ENCODE results near the gene FGF14. TPM values are rescaled to one million over a fixed set of nuclear protein-coding genes. Genes with fewer than 3 reads are reported as not detected.
"Not testable (repeated sequence)": the region's sequence is repeated elsewhere in the genome, so short reads cannot be mapped to it uniquely, and the experiment has no call there.

The FGF14 gene
- total RNA-seq, 1 donor from 2014 or later = not detected

- intact Hi-C loops (cut with micrococcal nuclease) = no loop called here
- DNase-seq (ENCODE audit: low spot score) = no peak
- no peaks in the 10 kb centered on the region for H3K36me3 Mint-ChIP-seq (ENCODE audit: low read depth)
- H3K27ac Mint-ChIP-seq = no peak overlapping the region
- H3K4me3 Mint-ChIP-seq = no peak overlapping the region
- no peaks in the 10 kb centered on the region for H3K27me3 Mint-ChIP-seq (ENCODE audit: insufficient read depth)
- H3K4me1 Mint-ChIP-seq (ENCODE audit: low read depth) = no peaks in the 10 kb centered on the region
- H3K9me3 Mint-ChIP-seq = no peaks in the 10 kb centered on the region
These were observed 259.4 kb downstream of the FGF14 start for GRCh38 chr13:102142473-102142826.

- Mint-ChIP-seq H3K27ac (no peak overlapping the region), H3K27me3 (ENCODE audit: insufficient read depth) (no peaks in the 10 kb centered on the region), H3K4me1 (ENCODE audit: low read depth) (no peaks in the 10 kb centered on the region), H3K9me3 (no peaks in the 10 kb centered on the region), H3K4me3 (no peak overlapping the region), H3K36me3 (ENCODE audit: low read depth) (no peaks in the 10 kb centered on the region)
- DNase-seq (ENCODE audit: low spot score) = no peak
- intact Hi-C loops (cut with micrococcal nuclease) = loop anchor here (1.0 kb wide), 1 partner anchor 414 kb away; no protein-coding TSS in a partner anchor
These were observed 260.0 kb downstream of the FGF14 start for GRCh38 chr13:102141625-102142472.

GRCh38 chr13:102139626-102140025 lies 262.2 kb downstream of the FGF14 start:
- intact Hi-C loops (cut with micrococcal nuclease) = no loop called here
- Mint-ChIP-seq H3K27me3 (ENCODE audit: insufficient read depth) (no peaks in the 10 kb centered on the region), H3K36me3 (ENCODE audit: low read depth) (no peaks in the 10 kb centered on the region), H3K9me3 (no peaks in the 10 kb centered on the region), H3K27ac (no peak overlapping the region), H3K4me3 (no peak overlapping the region), H3K4me1 (ENCODE audit: low read depth) (no peaks in the 10 kb centered on the region)
- DNase-seq (ENCODE audit: low spot score) = no peak

GRCh38 chr13:102138635-102139190 lies 263.1 kb downstream of the FGF14 start:
- no peak for DNase-seq (ENCODE audit: low spot score)
- Mint-ChIP-seq H3K4me3 (no peak overlapping the region), H3K4me1 (ENCODE audit: low read depth) (no peaks in the 10 kb centered on the region), H3K27me3 (ENCODE audit: insufficient read depth) (no peaks in the 10 kb centered on the region), H3K36me3 (ENCODE audit: low read depth) (no peaks in the 10 kb centered on the region), H3K27ac (no peak overlapping the region), H3K9me3 (no peaks in the 10 kb centered on the region)
- intact Hi-C loops (cut with micrococcal nuclease) = no loop called here

- H3K4me1 Mint-ChIP-seq (ENCODE audit: low read depth); H3K36me3 Mint-ChIP-seq (ENCODE audit: low read depth); DNase-seq (ENCODE audit: low spot score); H3K27ac Mint-ChIP-seq; H3K4me3 Mint-ChIP-seq; H3K27me3 Mint-ChIP-seq (ENCODE audit: insufficient read depth); intact Hi-C loops (cut with micrococcal nuclease); H3K9me3 Mint-ChIP-seq: not testable (repeated sequence)
These were observed 263.9 kb downstream of the FGF14 start for GRCh38 chr13:102137904-102138303.

GRCh38 chr13:102136735-102137296 lies 265.0 kb downstream of the FGF14 start:
- intact Hi-C loops (cut with micrococcal nuclease) = no loop called here
- H3K4me3 Mint-ChIP-seq = no peak overlapping the region
- H3K27me3 Mint-ChIP-seq (ENCODE audit: insufficient read depth) = no peaks in the 10 kb centered on the region
- no peak overlapping the region for H3K27ac Mint-ChIP-seq
- no peaks in the 10 kb centered on the region for H3K9me3 Mint-ChIP-seq
- H3K36me3 Mint-ChIP-seq (ENCODE audit: low read depth) = no peaks in the 10 kb centered on the region
- no peak for DNase-seq (ENCODE audit: low spot score)
- no peaks in the 10 kb centered on the region for H3K4me1 Mint-ChIP-seq (ENCODE audit: low read depth)

- DNase-seq (ENCODE audit: low spot score) = no peak
- no peaks in the 10 kb centered on the region for H3K4me1 Mint-ChIP-seq (ENCODE audit: low read depth)
- no peaks in the 10 kb centered on the region for H3K36me3 Mint-ChIP-seq (ENCODE audit: low read depth)
- no peak overlapping the region for H3K27ac Mint-ChIP-seq
- H3K4me3 Mint-ChIP-seq = no peak overlapping the region
- intact Hi-C loops (cut with micrococcal nuclease) = no loop called here
- peaks cover 2% of the 10 kb centered on the region for H3K27me3 Mint-ChIP-seq (ENCODE audit: insufficient read depth)
- H3K9me3 Mint-ChIP-seq = no peaks in the 10 kb centered on the region
These were observed 269.0 kb downstream of the FGF14 start for GRCh38 chr13:102132777-102133295.

- Mint-ChIP-seq H3K27ac (no peak overlapping the region), H3K4me3 (no peak overlapping the region), H3K4me1 (ENCODE audit: low read depth) (no peaks in the 10 kb centered on the region), H3K36me3 (ENCODE audit: low read depth) (no peaks in the 10 kb centered on the region), H3K9me3 (no peaks in the 10 kb centered on the region), H3K27me3 (ENCODE audit: insufficient read depth) (peaks cover 2% of the 10 kb centered on the region)
- intact Hi-C loops (cut with micrococcal nuclease) = no loop called here
- no peak for DNase-seq (ENCODE audit: low spot score)
These were observed 270.6 kb downstream of the FGF14 start for GRCh38 chr13:102131246-102131645.

- intact Hi-C loops (cut with micrococcal nuclease) = no loop called here
- Mint-ChIP-seq H3K4me3 (no peak overlapping the region), H3K36me3 (ENCODE audit: low read depth) (no peaks in the 10 kb centered on the region), H3K27ac (no peak overlapping the region), H3K27me3 (ENCODE audit: insufficient read depth) (peaks cover 2% of the 10 kb centered on the region), H3K4me1 (ENCODE audit: low read depth) (no peaks in the 10 kb centered on the region), H3K9me3 (no peaks in the 10 kb centered on the region)
- no peak for DNase-seq (ENCODE audit: low spot score)
These were observed 273.5 kb downstream of the FGF14 start for GRCh38 chr13:102128216-102128810.

- no peak for DNase-seq (ENCODE audit: low spot score)
- H3K27me3 Mint-ChIP-seq (ENCODE audit: insufficient read depth) = peaks cover 2% of the 10 kb centered on the region
- H3K27ac Mint-ChIP-seq = no peak overlapping the region
- no peaks in the 10 kb centered on the region for H3K9me3 Mint-ChIP-seq
- H3K36me3 Mint-ChIP-seq (ENCODE audit: low read depth) = no peaks in the 10 kb centered on the region
- no peaks in the 10 kb centered on the region for H3K4me1 Mint-ChIP-seq (ENCODE audit: low read depth)
- H3K4me3 Mint-ChIP-seq = no peak overlapping the region
- intact Hi-C loops (cut with micrococcal nuclease) = no loop called here
These were observed 274.7 kb downstream of the FGF14 start for GRCh38 chr13:102127153-102127552.

GRCh38 chr13:102122147-102122546 lies 279.7 kb downstream of the FGF14 start:
- Mint-ChIP-seq H3K27me3 (ENCODE audit: insufficient read depth) (no peaks in the 10 kb centered on the region), H3K4me3 (no peak overlapping the region), H3K9me3 (no peaks in the 10 kb centered on the region), H3K4me1 (ENCODE audit: low read depth) (no peaks in the 10 kb centered on the region), H3K36me3 (ENCODE audit: low read depth) (no peaks in the 10 kb centered on the region), H3K27ac (no peak overlapping the region)
- intact Hi-C loops (cut with micrococcal nuclease) = no loop called here
- DNase-seq (ENCODE audit: low spot score) = no peak

GRCh38 chr13:102117175-102117831 lies 284.5 kb downstream of the FGF14 start:
- no peaks in the 10 kb centered on the region for H3K27me3 Mint-ChIP-seq (ENCODE audit: insufficient read depth)
- no peaks in the 10 kb centered on the region for H3K9me3 Mint-ChIP-seq
- H3K4me1 Mint-ChIP-seq (ENCODE audit: low read depth) = no peaks in the 10 kb centered on the region
- no peak overlapping the region for H3K27ac Mint-ChIP-seq
- H3K36me3 Mint-ChIP-seq (ENCODE audit: low read depth) = no peaks in the 10 kb centered on the region
- H3K4me3 Mint-ChIP-seq = no peak overlapping the region
- intact Hi-C loops (cut with micrococcal nuclease) = no loop called here
- no peak for DNase-seq (ENCODE audit: low spot score)
